ENCODE data around the gene ARHGAP22.

- TF ChIP-seq CTCF (conservative IDR thresholded peaks at IDR 0.05 in 1 of 2, IDR thresholded peaks at IDR 0.05 in 1 of 2; ENCODE audit: extremely low read depth in 1 of 2, insufficient read depth in 1 of 2, low read depth in 1 of 2, low read length in 2 of 2) (no peak), EZH2 (IDR thresholded peaks at IDR 0.05; ENCODE audit: borderline replicate concordance, low read length) (no peak)
Measured at GRCh38 chr10:48608976-48609375, 4.1 kb upstream of the ARHGAP22 start.
